PC-3 (cell line): ENCODE results near the gene SLC12A1. TPM values are rescaled to one million over a fixed set of nuclear protein-coding genes. Genes with fewer than 3 reads are reported as not detected.

Experiments used
- ATAC-seq: fragments of 200-7000 bp; cut with Tn5 transposase; 2 replicates; pipeline ENCODE4 v1.9.1; 2020; ENCODE audit warnings: mild to moderate bottlenecking, moderate library complexity
- BruUV-seq: library from RNA; stranded (reverse); fragments of 400-500 nt; replicated peaks from 2 replicates; lab custom pipeline; 2021; lab: Mats Ljungman, UMichigan
- CTCF ChIA-PET: fragments of 300-600 bp; sonication (Branson Sonifier 250); formaldehyde crosslinking; loops from one replicate; lab custom pipeline; 2022; ENCODE audit warnings: antibody characterized with exemption; lab: Charles Lee
- POLR2A ChIA-PET: fragments of 300-600 bp; sonication (Branson Sonifier 250); formaldehyde crosslinking; loops from one replicate; lab custom pipeline; 2022; ENCODE audit warnings: antibody characterized with exemption; ENCODE audit not compliant: unreplicated experiment; lab: Charles Lee
- DNase-seq: peaks from one replicate; pipeline ENCODE4 v3.0.0-alpha.2; 2015
- H2AFZ ChIP-seq: fragments of 300-600 bp; sonication (generic); 2 replicates; pipeline ENCODE4 v1.6.0; 2016; ENCODE audit warnings: antibody characterized with exemption, low read length
- H3F3A ChIP-seq: fragments of 300-600 bp; sonication (generic); one replicate; pipeline ENCODE4 v1.6.0; 2017; ENCODE audit warnings: antibody characterized with exemption, low read length, control low read depth, mild to moderate bottlenecking; ENCODE audit not compliant: unreplicated experiment
- H3K27ac ChIP-seq: fragments of 300-600 bp; sonication (generic); 2 replicates; pipeline ENCODE4 v1.5.1; 2016; ENCODE audit warnings: mild to moderate bottlenecking, low read length
- H3K27me3 ChIP-seq: fragments of 300-600 bp; sonication (generic); 2 replicates; pipeline ENCODE4 v1.6.1; 2016; ENCODE audit warnings: low read length, mixed read lengths
- H3K36me3 ChIP-seq: fragments of 300-600 bp; sonication (generic); 2 replicates; pipeline ENCODE4 v1.6.1; 2016; ENCODE audit warnings: low read depth, mixed run types, low read length, mixed read lengths
- H3K4me1 ChIP-seq: fragments of 300-600 bp; sonication (generic); 2 replicates; pipeline ENCODE4 v1.5.1; 2016; ENCODE audit warnings: low read length; ENCODE audit not compliant: insufficient read depth
- H3K4me2 ChIP-seq: fragments of 300-600 bp; sonication (generic); 2 replicates; pipeline ENCODE4 v1.6.0; 2016; ENCODE audit warnings: low read length
- H3K4me3 ChIP-seq: fragments of 300-600 bp; sonication (generic); 2 replicates; pipeline ENCODE4 v1.5.1; 2016; ENCODE audit warnings: mild to moderate bottlenecking, low read length, mixed read lengths
- H3K79me2 ChIP-seq: fragments of 300-600 bp; sonication (generic); 2 replicates; pipeline ENCODE4 v1.6.1; 2017; ENCODE audit warnings: low read length, mixed read lengths
- H3K9ac ChIP-seq: fragments of 300-600 bp; sonication (generic); 2 replicates; pipeline ENCODE4 v1.6.0; 2016; ENCODE audit warnings: mild to moderate bottlenecking, low read length
- H3K9me2 ChIP-seq: fragments of 300-600 bp; sonication (generic); replicated peaks from 2 replicates; pipeline ENCODE4 v1.6.1; 2016; ENCODE audit warnings: mixed run types, low read length, mixed read lengths
- H3K9me3 ChIP-seq: fragments of 300-600 bp; sonication (generic); 2 replicates; pipeline ENCODE4 v1.6.1; 2016; ENCODE audit warnings: low read length, mixed read lengths
- H4K20me1 ChIP-seq: fragments of 300-600 bp; sonication (generic); 2 replicates; pipeline ENCODE4 v1.6.1; 2016; ENCODE audit warnings: low read length, mixed read lengths
- CTCF ChIP-seq: fragments of 300-600 bp; sonication (generic); conservative IDR thresholded peaks from 2 replicates; pipeline ENCODE4 v1.5.1; 2017; ENCODE audit warnings: antibody characterized with exemption, low read depth, mild to moderate bottlenecking, low read length
- EZH2 ChIP-seq: fragments of 300-600 bp; sonication (generic); IDR thresholded peaks from one replicate; pipeline ENCODE4 v1.6.1; 2017; ENCODE audit warnings: antibody characterized with exemption, mild to moderate bottlenecking, low read length; ENCODE audit not compliant: unreplicated experiment
- EZH2phosphoT487 ChIP-seq: fragments of 300-600 bp; sonication (generic); IDR thresholded peaks from 2 replicates; pipeline ENCODE4 v1.6.1; 2018; ENCODE audit warnings: mild to moderate bottlenecking, antibody characterized with exemption, low read length, borderline replicate concordance
- intact Hi-C: fragments of 100-400 bp; cut with micrococcal nuclease; formaldehyde crosslinking; loops from 2 replicates; pipeline ENCODE4 v1.9.0; 2023
- total RNA-seq: library from RNA; depleted of rRNA; stranded (reverse); fragments of >200 nt; gene quantifications from 2 replicates; pipeline ENCODE4 v1.2.3, GENCODE V29; 2014

The SLC12A1 gene
- total RNA-seq, 1 experiment from 2014 or later = not detected

- CTCF ChIA-PET = no interaction called here
- ATAC-seq = no peak
- H3K9me3 ChIP-seq = no peaks in the 10 kb centered on the region
- no peak overlapping the region for H3K27ac ChIP-seq
- POLR2A ChIA-PET = no interaction called here
- H3K27me3 ChIP-seq = 0 out of 2 replicates have a peak, but pooled peaks cover 4% of the 10 kb centered on the region
- H3K4me3 ChIP-seq = no peak overlapping the region
- H3K4me1 ChIP-seq = no peaks in the 10 kb centered on the region
- H3K36me3 ChIP-seq = no peaks in the 10 kb centered on the region
- no peaks in the 10 kb centered on the region for H3F3A ChIP-seq
- no peak overlapping the region for H3K4me2 ChIP-seq
- H3K9me2 ChIP-seq = no peaks in the 10 kb centered on the region
- H3K9ac ChIP-seq = no peak overlapping the region
- no peaks in the 10 kb centered on the region for H3K79me2 ChIP-seq
- DNase-seq = no peak
- no peak for TF ChIP-seq EZH2phosphoT487
- no peak for TF ChIP-seq EZH2
- TF ChIP-seq CTCF = no peak
- no TSS peak for BruUV-seq
- no peak overlapping the region for H2AFZ ChIP-seq
- intact Hi-C loops = no loop called here
- no peaks in the 10 kb centered on the region for H4K20me1 ChIP-seq
These were observed 36.4 kb downstream of the SLC12A1 start for GRCh38 chr15:48242535-48242934.

GRCh38 chr15:48244921-48245320, 38.8 kb downstream of the SLC12A1 start:
- Histone ChIP-seq H4K20me1 (no peaks in the 10 kb centered on the region), H2AFZ (no peak overlapping the region), H3K4me2 (no peak overlapping the region), H3K9me2 (no peaks in the 10 kb centered on the region), H3K9ac (no peak overlapping the region), H3K4me3 (no peak overlapping the region), H3K9me3 (no peaks in the 10 kb centered on the region), H3K4me1 (no peaks in the 10 kb centered on the region), H3K27ac (no peak overlapping the region), H3F3A (no peaks in the 10 kb centered on the region), H3K36me3 (no peaks in the 10 kb centered on the region), H3K27me3 (0 out of 2 replicates have a peak, but pooled peaks cover 4% of the 10 kb centered on the region), H3K79me2 (no peaks in the 10 kb centered on the region)
- peak; percentile 4 for DNase-seq
- intact Hi-C loops = no loop called here
- no peak for ATAC-seq
- TF ChIP-seq EZH2 (no peak), EZH2phosphoT487 (no peak), CTCF (no peak)
- BruUV-seq = no TSS peak
- ChIA-PET CTCF (no interaction called here), POLR2A (no interaction called here)

- no TSS peak for BruUV-seq
- no peak overlapping the region for H3K27ac ChIP-seq
- no peak overlapping the region for H3K4me2 ChIP-seq
- intact Hi-C loops = no loop called here
- no peaks in the 10 kb centered on the region for H3K9me2 ChIP-seq
- DNase-seq = no peak
- no peaks in the 10 kb centered on the region for H3K9me3 ChIP-seq
- no peaks in the 10 kb centered on the region for H3K4me1 ChIP-seq
- no peaks in the 10 kb centered on the region for H3K27me3 ChIP-seq
- H3K9ac ChIP-seq = no peak overlapping the region
- TF ChIP-seq CTCF (no peak), EZH2phosphoT487 (no peak), EZH2 (no peak)
- ATAC-seq = no peak
- no peaks in the 10 kb centered on the region for H3K79me2 ChIP-seq
- no peaks in the 10 kb centered on the region for H3F3A ChIP-seq
- H4K20me1 ChIP-seq = no peaks in the 10 kb centered on the region
- no peak overlapping the region for H2AFZ ChIP-seq
- POLR2A ChIA-PET = no interaction called here
- CTCF ChIA-PET = no interaction called here
- H3K36me3 ChIP-seq = no peaks in the 10 kb centered on the region
- no peak overlapping the region for H3K4me3 ChIP-seq
These were observed 42.3 kb downstream of the SLC12A1 start for GRCh38 chr15:48248414-48248813.
